ENCODE results near the gene SYNGR4.

The SYNGR4 gene

DNA sequence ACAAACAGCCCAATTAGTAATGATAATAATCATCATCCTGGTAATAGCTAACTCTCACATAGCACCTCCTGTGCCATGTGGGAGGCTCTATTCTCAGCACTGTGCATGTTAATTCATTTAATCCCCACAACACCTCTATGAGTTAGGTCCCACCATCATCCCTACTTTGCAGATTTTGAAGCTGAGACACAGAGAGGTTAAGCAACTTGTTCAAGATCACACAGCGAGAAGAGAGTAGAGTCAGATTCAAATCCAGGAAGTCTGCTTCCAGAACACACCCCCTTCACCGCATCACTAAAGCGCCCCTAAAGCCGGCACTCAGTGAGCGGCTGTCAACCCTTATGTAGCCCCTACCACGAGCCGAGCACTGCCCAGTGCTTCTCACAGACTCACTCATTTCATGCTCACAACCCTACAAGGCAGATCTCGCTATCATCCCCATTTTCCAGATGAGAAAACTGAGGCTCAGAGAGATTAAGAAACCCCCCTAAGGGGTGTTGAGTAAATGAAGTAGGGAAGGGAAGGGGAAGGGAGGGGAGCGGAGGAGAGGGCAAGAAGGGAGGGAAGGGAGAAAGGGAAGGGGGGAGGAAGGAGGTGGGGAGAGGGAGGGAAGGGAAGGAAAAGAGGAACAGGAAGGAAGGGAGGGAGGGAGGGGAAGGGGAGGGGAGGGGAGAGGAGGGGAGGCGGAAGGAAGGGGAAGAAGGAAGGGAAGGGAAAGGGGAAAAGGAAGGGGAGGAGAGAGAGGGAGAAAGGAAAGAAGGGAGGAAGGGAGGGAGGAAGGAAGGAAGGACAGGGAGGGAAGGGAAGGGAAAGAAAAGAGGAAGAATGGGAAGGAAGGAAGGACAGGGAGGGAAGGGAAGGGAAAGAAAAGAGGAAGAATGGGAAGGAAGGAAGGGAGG is 22.4 kb upstream of the SYNGR4 start:
- no peak for TF ChIP-seq CTCF (IDR thresholded peaks at IDR 0.05; ENCODE audit: control insufficient read depth, insufficient read depth, low read depth, low read length, missing control alignments)
- no peak for DNase-seq (ENCODE audit: low read depth)
- H3K4me3 ChIP-seq (ENCODE audit: control insufficient read depth, low read depth, low read length) = no peak overlapping the region

DNA sequence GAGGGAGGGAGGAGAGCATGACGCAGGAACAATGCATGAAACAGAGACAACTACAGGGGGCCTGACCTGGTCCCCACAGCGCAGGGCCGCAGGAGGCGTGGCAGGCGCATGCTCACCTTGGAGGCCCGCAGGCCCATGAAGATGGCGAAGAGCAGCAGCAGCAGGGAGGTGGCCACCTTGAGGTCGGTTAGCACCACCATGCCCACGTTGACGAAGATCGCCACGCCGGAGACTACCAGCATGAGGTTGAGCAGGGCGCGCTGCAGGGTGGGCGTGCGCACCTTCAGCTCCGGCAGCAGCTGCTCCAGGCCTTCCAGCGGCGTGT is 21.8 kb upstream of the SYNGR4 start:
- no peak overlapping the region for H3K4me3 ChIP-seq (ENCODE audit: control insufficient read depth, low read depth, low read length)
- DNase-seq (ENCODE audit: low read depth) = no peak
- no peak for TF ChIP-seq CTCF (IDR thresholded peaks at IDR 0.05; ENCODE audit: control insufficient read depth, insufficient read depth, low read depth, low read length, missing control alignments)

- no peak overlapping the region for H3K4me3 ChIP-seq (ENCODE audit: control insufficient read depth, low read depth, low read length)
- DNase-seq (ENCODE audit: low read depth) = no peak
- no peak for TF ChIP-seq CTCF (IDR thresholded peaks at IDR 0.05; ENCODE audit: control insufficient read depth, insufficient read depth, low read depth, low read length, missing control alignments)
These were observed 21.2 kb upstream of the SYNGR4 start for GRCh38 chr19:48342841-48343540.

DNA sequence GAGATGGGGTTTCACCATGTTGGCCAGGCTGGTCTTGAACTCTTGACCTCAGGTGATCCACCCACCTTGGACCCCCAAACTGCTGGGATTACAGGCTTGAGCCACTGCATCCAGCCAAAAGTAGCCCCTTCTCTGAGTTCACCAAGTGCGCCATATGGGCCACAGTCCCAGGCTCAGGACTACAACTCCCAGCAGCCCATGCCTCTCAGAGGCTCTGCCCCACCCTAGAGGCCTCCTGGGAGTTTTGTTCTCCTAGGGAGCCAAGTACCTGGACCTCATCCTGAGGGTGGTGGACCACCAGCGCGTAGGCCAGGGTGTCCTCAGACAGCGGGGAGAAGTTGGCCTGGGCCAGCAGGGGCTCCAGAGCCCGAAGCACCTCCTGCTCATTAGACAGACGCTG is 19.3 kb upstream of the SYNGR4 start:
- TF ChIP-seq CTCF (IDR thresholded peaks at IDR 0.05; ENCODE audit: control insufficient read depth, insufficient read depth, low read depth, low read length, missing control alignments) = no peak
- no peak for DNase-seq (ENCODE audit: low read depth)

DNA sequence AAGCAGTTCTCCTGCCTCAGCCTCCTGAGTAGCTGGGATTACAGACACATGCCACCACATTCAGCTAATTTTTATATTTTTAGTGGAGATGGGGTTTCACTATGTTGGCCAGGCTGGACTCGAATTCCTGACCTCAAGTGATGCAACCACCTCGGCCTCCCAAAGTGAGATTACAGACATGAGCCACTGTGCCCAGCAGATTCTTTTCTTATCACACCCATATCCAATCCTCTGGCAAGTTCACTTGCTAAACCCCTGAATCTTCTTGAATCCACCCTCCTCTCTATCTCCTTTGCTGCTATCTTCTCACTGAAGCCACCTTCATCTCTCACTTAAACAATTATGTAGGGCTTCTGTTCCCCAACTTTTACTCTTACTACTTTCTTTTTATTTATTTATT is 18.0 kb upstream of the SYNGR4 start:
- H3K4me3 ChIP-seq (ENCODE audit: control insufficient read depth, low read depth, low read length) = no peak overlapping the region
- DNase-seq (ENCODE audit: low read depth) = no peak
- TF ChIP-seq CTCF (IDR thresholded peaks at IDR 0.05; ENCODE audit: control insufficient read depth, insufficient read depth, low read depth, low read length, missing control alignments) = no peak

More for the DNA sequence above, 19.3 kb upstream of the SYNGR4 start:
- no peak overlapping the region for H3K4me3 ChIP-seq (ENCODE audit: control insufficient read depth, low read depth, low read length)

GRCh38 chr19:48348045-48348444 is 16.1 kb upstream of the SYNGR4 start:
- no peak for DNase-seq (ENCODE audit: low read depth)
- H3K4me3 ChIP-seq (ENCODE audit: control insufficient read depth, low read depth, low read length) = no peak overlapping the region
- TF ChIP-seq CTCF (IDR thresholded peaks at IDR 0.05; ENCODE audit: control insufficient read depth, insufficient read depth, low read depth, low read length, missing control alignments) = no peak

Measured in AG09309 (cell line).